B cell (primary cell): ENCODE measurements around the gene M1AP.

Experiments used
- EZH2 ChIP-seq: IDR thresholded peaks from 2 replicates; pipeline ENCODE4 v1.6.1; 2012; ENCODE audit warnings: borderline replicate concordance, low read depth, mild to moderate bottlenecking, moderate library complexity, low read length; ENCODE audit not compliant: insufficient read depth, poor library complexity, severe bottlenecking
- TF ChIP-seq, protein P1 (sequence below): fragments of 200-600 bp; IDR thresholded peaks from one replicate; pipeline ENCODE4 v1.8.0; 2022; ENCODE audit warnings: antibody characterized with exemption, mild to moderate bottlenecking

DNA sequence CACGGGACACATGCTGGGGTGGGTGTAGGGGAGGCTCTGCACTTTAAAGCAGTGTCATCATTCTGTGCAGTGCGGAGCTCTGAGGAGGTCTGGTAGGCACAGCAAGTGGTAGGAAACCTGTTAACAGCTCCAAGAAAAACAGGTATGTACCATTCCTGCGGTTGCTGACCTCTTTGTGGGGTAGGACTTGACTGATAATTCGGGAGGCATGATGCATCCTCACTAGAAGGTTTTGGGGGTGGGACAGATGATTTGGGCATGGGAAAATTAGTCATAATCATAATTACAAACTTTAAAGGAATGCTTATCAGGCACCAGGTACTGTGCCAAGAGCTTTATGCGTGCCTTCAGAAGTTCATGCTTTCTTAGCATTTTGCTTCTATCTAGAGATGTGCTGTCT, 83.9 kb downstream of the M1AP start:
- TF ChIP-seq, protein P1, sequence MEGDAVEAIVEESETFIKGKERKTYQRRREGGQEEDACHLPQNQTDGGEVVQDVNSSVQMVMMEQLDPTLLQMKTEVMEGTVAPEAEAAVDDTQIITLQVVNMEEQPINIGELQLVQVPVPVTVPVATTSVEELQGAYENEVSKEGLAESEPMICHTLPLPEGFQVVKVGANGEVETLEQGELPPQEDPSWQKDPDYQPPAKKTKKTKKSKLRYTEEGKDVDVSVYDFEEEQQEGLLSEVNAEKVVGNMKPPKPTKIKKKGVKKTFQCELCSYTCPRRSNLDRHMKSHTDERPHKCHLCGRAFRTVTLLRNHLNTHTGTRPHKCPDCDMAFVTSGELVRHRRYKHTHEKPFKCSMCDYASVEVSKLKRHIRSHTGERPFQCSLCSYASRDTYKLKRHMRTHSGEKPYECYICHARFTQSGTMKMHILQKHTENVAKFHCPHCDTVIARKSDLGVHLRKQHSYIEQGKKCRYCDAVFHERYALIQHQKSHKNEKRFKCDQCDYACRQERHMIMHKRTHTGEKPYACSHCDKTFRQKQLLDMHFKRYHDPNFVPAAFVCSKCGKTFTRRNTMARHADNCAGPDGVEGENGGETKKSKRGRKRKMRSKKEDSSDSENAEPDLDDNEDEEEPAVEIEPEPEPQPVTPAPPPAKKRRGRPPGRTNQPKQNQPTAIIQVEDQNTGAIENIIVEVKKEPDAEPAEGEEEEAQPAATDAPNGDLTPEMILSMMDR: no peak
- no peak for TF ChIP-seq EZH2
